ENCODE measurements around the gene IL19. TPM values are rescaled to one million over a fixed set of nuclear protein-coding genes. Genes with fewer than 3 reads are reported as not detected.

The IL19 gene
- total RNA-seq, 1 experiment from 2014 or later, result not detected

GRCh38 chr1:206809504-206810084 is 39.0 kb downstream of the IL19 start:
- peak in 1 of 2 experiments; percentile 4 for DNase-seq
- Histone ChIP-seq H3F3A (ENCODE audit: insufficient read depth, low read depth) (no peaks in the 10 kb centered on the region), H3K4me3 (no peak overlapping the region), H3K4me2 (no peak overlapping the region), H4K20me1 (ENCODE audit: insufficient read depth) (no peaks in the 10 kb centered on the region), H3K9me2 (ENCODE audit: insufficient read depth) (no peaks in the 10 kb centered on the region), H3K27ac (no peak overlapping the region), H3K4me1 (replicated peaks; ENCODE audit: insufficient read depth) (no peaks in the 10 kb centered on the region), H2AFZ (no peak overlapping the region), H3K9me3 (ENCODE audit: insufficient read depth, low read depth) (peaks cover 8% of the 10 kb centered on the region), H3K36me3 (ENCODE audit: low read depth) (no peaks in the 10 kb centered on the region), H3K79me2 (ENCODE audit: low read depth) (no peaks in the 10 kb centered on the region), H3K27me3 (ENCODE audit: insufficient read depth, low read depth) (0 out of 2 replicates have a peak, but pooled peaks cover 5% of the 10 kb centered on the region)
- intact Hi-C loops (cut with micrococcal nuclease; ENCODE audit: unreplicated experiment), result loop anchor here (5.0 kb wide), 3 partner anchors 103 to 173 kb away; partner anchors contain the start of gene DYRK3
- no TSS peak for BruUV-seq (replicated peaks)
- POLR2A ChIA-PET (ENCODE audit: unreplicated experiment), result no interaction called here
- TF ChIP-seq CTCF (conservative IDR thresholded peaks at IDR 0.05) (peak; percentile 57; the same call in 1 of the 2 replicates), EZH2 (IDR thresholded peaks at IDR 0.05; ENCODE audit: low read depth) (no peak)
- CTCF ChIA-PET, result interaction anchor here (0.6 to 1.6 kb wide), 5 partner anchors 56 to 172 kb away, joined by 3 to 10 read pairs (median 4); partner anchors contain the start of gene IL20

GRCh38 chr1:206812471-206812870 is 41.9 kb downstream of the IL19 start:
- H3K27me3 ChIP-seq (ENCODE audit: insufficient read depth, low read depth), result no peaks in the 10 kb centered on the region
- H3F3A ChIP-seq (ENCODE audit: insufficient read depth, low read depth), result no peaks in the 10 kb centered on the region
- peaks cover 4% of the 10 kb centered on the region; the same call in 1 of the 2 replicates for H3K9me3 ChIP-seq (ENCODE audit: insufficient read depth, low read depth)
- intact Hi-C loops (cut with micrococcal nuclease; ENCODE audit: unreplicated experiment), result no loop called here
- no peaks in the 10 kb centered on the region for H3K4me1 ChIP-seq (replicated peaks; ENCODE audit: insufficient read depth)
- H3K9me2 ChIP-seq (ENCODE audit: insufficient read depth), result no peaks in the 10 kb centered on the region
- CTCF ChIA-PET, result no interaction called here
- no peak for DNase-seq
- H3K27ac ChIP-seq, result no peak overlapping the region
- no TSS peak for BruUV-seq (replicated peaks)
- H3K36me3 ChIP-seq (ENCODE audit: low read depth), result no peaks in the 10 kb centered on the region
- TF ChIP-seq CTCF (conservative IDR thresholded peaks at IDR 0.05), result no peak
- TF ChIP-seq EZH2 (IDR thresholded peaks at IDR 0.05; ENCODE audit: low read depth), result no peak
- no peaks in the 10 kb centered on the region for H3K79me2 ChIP-seq (ENCODE audit: low read depth)
- POLR2A ChIA-PET (ENCODE audit: unreplicated experiment), result no interaction called here
- H4K20me1 ChIP-seq (ENCODE audit: insufficient read depth), result no peaks in the 10 kb centered on the region
- no peak overlapping the region for H3K4me3 ChIP-seq
- H2AFZ ChIP-seq, result no peak overlapping the region
- H3K4me2 ChIP-seq, result no peak overlapping the region

GRCh38 chr1:206814716-206815341 is 44.3 kb downstream of the IL19 start:
- H3K79me2 ChIP-seq (ENCODE audit: low read depth), result no peaks in the 10 kb centered on the region
- intact Hi-C loops (cut with micrococcal nuclease; ENCODE audit: unreplicated experiment), result no loop called here
- H3K4me3 ChIP-seq, result no peak overlapping the region
- ChIA-PET CTCF (no interaction called here), POLR2A (ENCODE audit: unreplicated experiment) (no interaction called here)
- no TSS peak for BruUV-seq (replicated peaks)
- H3K4me1 ChIP-seq (replicated peaks; ENCODE audit: insufficient read depth), result no peaks in the 10 kb centered on the region
- H3K36me3 ChIP-seq (ENCODE audit: low read depth), result no peaks in the 10 kb centered on the region
- no peaks in the 10 kb centered on the region for H4K20me1 ChIP-seq (ENCODE audit: insufficient read depth)
- no peaks in the 10 kb centered on the region for H3K9me2 ChIP-seq (ENCODE audit: insufficient read depth)
- peaks cover 4% of the 10 kb centered on the region; the same call in 1 of the 2 replicates for H3K9me3 ChIP-seq (ENCODE audit: insufficient read depth, low read depth)
- TF ChIP-seq EZH2 (IDR thresholded peaks at IDR 0.05; ENCODE audit: low read depth) (no peak), CTCF (conservative IDR thresholded peaks at IDR 0.05) (no peak)
- no peaks in the 10 kb centered on the region for H3F3A ChIP-seq (ENCODE audit: insufficient read depth, low read depth)
- H3K4me2 ChIP-seq, result no peak overlapping the region
- no peak for DNase-seq
- no peak overlapping the region for H2AFZ ChIP-seq
- no peak overlapping the region for H3K27ac ChIP-seq
- H3K27me3 ChIP-seq (ENCODE audit: insufficient read depth, low read depth), result no peaks in the 10 kb centered on the region
